HG02943 (cell line): ENCODE results near the gene RALGPS1.

Experiments
- ATAC-seq: cut with Tn5 transposase; IDR thresholded peaks from one replicate; pipeline ENCODE4 v1.9.1; 2021; ENCODE audit warnings: mild to moderate bottlenecking, low read depth, moderate library complexity; ENCODE audit not compliant: unreplicated experiment

RALGPS1 gene

GRCh38 chr9:126952205-126952977 lies 37.8 kb downstream of the RALGPS1 start:
- no peak for ATAC-seq

DNA sequence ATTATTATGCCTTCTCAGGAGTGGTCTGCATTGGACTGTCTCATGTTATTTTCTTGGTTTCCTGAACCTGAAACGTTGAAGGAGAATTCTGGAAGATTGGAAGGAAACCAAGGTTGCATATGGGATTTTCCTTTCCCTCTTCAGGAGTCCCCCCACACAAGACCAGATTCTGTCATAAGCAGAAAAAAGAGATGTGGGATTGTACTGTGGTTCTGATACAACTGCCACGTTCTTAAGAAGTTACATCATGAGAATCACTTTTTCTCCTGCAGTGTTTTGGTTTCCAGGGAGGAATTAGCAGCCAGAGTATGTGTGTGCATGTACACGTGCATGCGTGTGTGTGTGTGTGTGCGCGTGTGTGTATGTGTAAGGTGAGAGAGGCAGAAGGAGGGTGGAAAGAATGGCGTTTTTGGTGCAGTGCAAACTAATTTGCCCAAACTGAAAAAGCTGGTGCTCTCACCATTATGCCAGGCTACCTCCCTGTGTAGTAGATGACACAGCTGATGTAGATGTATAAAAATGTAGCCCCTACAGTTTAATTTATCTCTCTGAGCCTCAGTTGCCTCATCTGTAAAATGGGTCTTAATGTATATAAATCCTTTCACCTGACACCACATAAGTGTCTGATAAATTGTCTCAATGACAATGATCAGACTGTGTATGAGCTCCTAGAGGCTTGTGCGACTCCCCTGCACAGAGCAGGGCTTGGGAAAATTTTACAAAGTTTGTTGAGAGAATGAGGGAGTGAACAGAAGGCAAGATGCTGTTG lies 38.6 kb downstream of the RALGPS1 start:
- no peak for ATAC-seq

- no peak for ATAC-seq
These were observed 41.2 kb downstream of the RALGPS1 start for GRCh38 chr9:126955811-126956210.

- ATAC-seq, result no peak
These were observed 42.5 kb downstream of the RALGPS1 start for GRCh38 chr9:126956917-126957686.

DNA sequence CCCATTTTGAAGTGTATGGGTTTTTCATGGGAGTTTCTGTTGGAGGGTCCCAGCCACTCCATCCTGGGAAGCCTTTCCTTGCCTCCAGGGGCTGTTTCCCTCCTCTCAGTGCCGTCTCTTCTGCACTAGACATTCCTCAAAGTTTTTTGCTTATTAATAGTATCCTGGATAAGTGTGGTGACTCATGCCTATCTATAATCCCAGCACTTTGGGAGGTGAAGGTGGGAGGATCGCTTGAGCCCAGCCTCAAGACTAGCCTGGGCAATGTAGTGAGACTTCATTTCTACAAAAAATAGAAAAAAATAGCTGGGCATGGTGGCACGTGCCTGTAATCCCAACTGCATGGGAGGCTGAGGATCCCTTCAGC lies 43.1 kb downstream of the RALGPS1 start:
- no peak for ATAC-seq

DNA sequence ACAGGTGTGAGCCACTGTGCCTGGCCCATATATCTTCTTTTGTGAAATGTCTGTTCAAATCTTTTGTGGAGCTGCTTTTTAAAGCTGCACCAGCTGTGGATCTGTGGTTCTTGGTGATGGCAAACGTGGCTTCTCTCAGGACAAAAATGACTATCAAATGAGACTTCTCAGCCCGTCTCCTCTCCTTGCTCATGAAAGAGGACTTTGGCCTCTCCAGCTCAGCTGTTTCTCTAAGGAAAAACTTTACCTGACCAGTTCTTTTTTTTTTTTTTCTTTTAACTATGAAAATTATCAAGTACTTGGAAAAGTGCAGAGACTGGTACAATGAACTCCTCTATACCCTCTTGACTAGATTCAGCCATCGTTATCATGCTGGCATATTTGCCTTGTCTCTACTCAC lies 44.8 kb downstream of the RALGPS1 start:
- no peak for ATAC-seq

DNA sequence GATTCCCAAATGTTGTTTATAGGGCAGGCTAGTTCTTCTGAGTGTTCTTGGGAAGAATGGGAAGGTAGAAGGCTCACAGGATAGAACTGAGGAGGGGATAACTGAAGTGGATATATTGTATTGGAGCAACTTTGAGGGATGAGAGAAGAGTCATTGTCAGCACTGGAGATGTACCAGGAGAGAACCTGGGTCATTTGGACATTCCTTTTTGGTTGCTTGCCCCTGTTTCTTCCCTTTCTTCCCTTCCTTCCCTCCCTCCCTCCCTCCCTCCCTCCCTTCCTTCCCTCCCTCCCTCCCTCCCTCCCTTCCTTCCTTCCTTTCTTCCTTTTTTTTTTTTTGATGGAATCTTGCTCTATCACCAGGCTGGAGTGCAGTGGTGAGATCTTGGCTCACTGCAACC lies 45.3 kb downstream of the RALGPS1 start:
- no peak for ATAC-seq

DNA sequence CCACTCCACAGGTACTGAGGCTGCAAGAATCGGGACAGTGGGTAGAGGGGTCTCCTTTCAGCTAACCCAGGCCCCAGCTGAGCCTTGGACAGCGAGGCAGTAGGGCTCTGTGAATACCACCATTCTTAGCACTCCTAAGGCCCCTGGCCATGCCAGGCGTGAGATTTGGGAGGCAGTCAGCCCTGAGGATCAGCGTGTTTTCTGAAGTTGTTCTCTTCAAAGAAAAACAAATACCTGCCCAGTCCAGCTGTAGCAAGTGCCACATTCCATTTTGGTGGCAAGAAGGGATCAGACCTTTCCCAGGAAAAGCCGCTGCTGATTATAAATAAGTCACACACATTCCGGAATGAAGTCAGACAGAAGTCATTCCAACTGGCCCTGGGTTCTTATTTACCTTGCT lies 47.8 kb downstream of the RALGPS1 start:
- ATAC-seq, result no peak

GRCh38 chr9:126965077-126965476 lies 50.5 kb downstream of the RALGPS1 start:
- no peak for ATAC-seq

DNA sequence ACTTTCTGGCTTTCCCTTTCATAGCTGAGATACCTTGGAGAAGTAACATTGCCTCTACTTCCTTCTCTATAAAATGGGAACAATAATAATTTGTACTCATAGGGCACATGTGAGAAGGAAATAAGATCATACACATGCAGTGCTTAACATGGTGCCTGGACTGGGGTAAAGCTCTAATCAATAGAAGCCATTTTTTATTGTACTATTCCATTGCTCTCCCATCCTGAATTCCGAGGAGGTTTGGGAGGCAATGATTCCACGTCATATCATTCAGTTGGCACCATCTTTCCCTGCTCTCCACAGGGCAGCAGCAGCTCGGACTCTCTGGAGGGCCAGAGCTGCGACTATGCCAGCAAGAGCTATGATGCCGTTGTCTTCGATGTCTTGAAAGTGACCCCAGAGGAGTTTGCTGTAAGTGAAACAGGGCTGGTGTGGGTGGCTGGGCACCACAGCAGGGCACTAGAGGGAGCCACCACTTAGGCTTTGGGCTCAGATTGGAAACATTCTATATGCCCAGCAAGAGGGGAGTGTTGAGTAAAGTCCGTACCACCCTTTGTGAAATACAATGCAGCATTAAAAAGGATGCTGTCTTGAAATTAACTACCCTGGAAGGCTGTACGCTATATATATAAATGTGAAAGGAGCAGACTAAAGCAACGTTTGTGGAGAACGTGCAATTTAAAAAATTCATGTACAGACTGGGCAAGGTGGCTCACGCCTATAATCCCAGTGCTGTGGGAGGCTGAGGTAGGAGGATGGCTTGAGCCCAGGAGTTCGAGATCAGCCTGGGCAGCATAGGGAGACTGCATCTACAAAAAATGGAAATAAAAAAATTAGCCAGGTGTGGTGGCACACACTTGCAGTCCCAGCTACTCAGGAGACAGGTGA lies 51.2 kb downstream of the RALGPS1 start:
- ATAC-seq, result no peak

DNA sequence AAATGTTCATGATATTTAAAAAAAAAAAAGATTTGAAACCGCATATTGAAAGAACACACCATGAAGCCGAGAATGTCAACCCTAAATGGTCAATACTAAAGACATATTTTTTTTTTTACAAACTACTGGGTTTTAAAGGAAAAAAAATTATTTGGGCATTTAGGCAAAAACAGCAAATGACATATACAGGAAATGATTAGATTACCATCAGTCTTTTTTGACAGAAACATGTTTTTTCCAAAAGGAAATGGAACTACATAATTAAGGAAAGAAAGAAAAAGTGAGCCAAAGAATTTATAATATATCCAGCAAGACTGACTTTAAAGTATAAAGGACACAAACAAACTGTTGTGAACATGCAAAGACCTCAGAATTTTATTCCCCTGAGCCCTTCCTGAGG lies 56.7 kb downstream of the RALGPS1 start:
- ATAC-seq, result no peak

DNA sequence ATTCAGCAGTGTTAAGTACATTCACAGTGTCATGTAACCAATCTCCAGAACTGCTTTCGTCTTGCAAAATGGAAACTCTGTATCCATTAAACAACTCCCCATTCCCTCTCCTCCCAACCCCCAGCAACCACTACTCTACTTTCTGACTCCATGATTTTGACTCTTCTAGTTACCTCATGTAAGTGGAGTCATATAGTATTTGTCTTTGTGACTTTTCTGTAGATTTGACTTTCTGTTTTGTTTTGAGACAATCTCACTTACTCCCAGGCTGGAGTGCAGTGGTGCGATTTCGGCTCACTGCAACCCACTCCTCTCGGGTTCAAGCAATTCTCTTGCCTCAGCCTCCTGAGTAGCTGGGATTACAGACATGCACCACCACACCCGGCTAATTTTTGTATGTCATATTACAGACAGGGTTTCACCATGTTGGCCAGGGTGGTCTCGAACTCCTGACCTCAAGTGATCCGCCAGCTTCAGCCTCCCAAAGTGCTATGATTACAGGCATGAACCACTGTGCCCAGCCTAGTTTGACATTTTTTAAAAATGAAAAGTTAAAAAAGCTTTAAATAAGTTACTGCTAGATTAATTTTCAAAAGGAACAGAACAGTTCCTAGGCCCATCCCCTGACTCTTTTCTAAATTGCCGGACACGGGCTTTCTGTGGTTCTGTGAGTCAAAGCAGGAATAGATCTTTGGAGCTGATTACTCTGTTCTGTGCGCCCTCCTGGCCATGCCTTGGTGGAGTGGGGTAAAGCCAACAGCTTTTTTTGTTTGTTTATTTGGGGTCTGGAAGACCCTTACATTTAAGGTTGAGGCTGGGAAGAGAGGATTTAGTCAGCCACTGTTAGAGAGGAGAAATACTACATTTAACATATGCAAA lies 59.3 kb downstream of the RALGPS1 start:
- ATAC-seq, result no peak

GRCh38 chr9:126974594-126974993 lies 60.0 kb downstream of the RALGPS1 start:
- ATAC-seq, result no peak

DNA sequence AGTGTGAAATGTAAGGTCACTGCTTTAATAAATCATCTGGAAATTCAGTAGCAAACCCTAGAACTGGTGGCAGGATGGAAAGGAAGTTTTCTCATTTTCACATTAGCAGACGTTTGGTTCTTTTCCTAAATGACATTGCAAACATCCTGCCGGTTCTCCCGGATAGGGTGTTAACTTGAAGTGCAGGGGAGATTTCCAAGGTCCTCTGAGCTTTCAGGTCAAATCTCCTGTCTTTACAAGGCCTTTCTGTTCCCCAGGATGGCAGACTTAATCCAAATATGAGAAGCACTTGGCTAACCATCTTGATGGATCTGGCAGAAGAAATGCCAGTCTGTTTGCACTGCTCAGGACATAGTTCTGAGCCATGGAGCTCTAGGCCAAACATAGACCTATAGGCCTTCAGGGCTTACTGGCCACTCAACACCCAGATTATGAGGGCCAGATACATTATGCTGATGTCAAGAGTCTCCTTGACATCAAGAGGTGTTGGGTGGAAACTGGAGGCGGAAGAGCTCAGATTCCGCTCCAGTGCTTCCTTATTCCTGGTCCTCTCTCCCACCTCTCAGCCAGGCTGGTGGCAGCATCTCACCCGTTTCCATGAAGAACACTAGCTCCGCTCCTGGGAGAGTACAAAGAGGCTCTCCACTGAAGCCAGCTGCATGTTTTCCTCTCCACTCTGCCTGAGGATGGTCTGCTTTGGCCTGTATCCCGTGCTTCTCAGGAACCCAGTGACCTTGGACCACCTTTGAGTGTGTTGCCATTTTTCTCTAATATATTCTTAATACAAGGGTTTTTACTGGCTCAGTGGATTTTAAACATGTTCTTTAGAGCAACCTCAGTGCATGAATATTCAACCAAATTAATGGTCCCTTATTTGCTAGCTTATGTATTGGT lies 61.0 kb downstream of the RALGPS1 start:
- ATAC-seq, result no peak

- no peak for ATAC-seq
These were observed 64.9 kb downstream of the RALGPS1 start for GRCh38 chr9:126979461-126979860.

DNA sequence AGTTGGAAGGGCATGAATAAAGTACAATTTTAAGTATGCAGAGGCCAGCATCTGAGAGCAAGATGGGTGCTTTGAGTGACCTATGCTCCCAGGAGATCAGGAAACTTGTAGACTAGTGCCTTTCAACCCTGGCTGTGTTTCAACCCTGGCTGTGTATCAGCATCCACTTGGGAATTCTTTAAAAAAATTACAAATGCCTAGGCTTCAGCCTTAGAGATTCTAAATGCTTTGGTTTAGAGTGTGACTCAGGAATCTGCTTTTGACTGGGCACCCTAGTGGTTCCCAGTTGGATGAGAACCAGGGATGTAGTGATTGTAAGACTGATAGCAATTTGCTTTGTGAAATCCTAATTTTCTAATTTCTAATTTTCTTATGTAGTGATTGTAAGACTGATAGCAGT lies 65.6 kb downstream of the RALGPS1 start:
- no peak for ATAC-seq

GRCh38 chr9:126981218-126981617 lies 66.6 kb downstream of the RALGPS1 start:
- no peak for ATAC-seq

DNA sequence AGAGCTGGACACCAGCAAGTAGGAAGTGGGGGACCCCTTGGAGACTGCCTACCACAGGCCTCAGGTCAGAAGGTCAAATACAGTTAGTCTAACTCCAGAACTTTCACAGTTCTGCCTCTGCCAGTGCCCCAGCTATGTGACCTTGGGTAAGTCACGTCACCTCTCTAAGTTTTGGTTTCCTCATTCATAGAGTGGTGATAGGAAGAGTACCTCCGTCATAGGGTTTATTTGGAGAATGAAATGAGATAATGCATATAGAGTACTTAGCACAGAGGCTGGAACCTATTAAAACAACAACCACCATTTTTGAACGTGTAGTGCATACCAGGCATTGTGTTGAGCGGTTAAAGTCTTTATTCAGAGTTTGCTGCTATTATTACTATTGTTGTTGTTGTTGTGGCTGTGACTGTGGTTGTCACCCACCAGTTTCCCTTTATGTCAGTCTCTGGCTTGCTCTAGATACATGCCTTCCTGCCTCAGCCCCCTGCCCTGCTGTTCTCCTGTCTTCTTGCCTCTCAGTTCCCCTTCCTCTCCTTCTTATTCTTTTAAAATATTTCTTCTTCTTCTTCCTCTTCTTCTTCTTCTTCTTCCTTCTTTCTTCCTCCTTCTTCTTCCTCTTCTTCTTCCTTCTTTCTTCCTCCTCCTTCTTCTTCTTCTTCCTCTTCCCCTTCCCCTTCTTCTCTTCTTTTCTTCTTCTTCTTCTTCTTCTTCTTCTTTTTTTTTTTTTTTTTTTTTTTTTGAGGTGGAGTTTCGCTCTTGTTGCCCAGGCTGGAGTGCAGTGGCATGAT lies 67.8 kb downstream of the RALGPS1 start:
- no peak for ATAC-seq
